Chondrocyte (in vitro differentiated cells): Measurements from ENCODE around the gene ERBB3. TPM values are rescaled to one million over a fixed set of nuclear protein-coding genes. Genes with fewer than 3 reads are reported as not detected.
A peak's percentile ranks its signal among the peaks of the same experiment; 100 is the strongest.

Experiments
- DNase-seq: peaks from one replicate; pipeline ENCODE4 v3.0.0; 2021; ENCODE audit warnings: mixed read lengths, low spot score
- H3K27ac Mint-ChIP-seq: one replicate; pipeline ENCODE4 v1.8.0; 2021; ENCODE audit warnings: mild to moderate bottlenecking, moderate library complexity, mixed read lengths; ENCODE audit not compliant: unreplicated experiment
- H3K27me3 Mint-ChIP-seq: 2 replicates; pipeline ENCODE4 v1.8.0; 2021; ENCODE audit warnings: low read depth, mixed read lengths
- H3K36me3 Mint-ChIP-seq: 2 replicates; pipeline ENCODE4 v1.8.0; 2021; ENCODE audit warnings: low read depth, mixed read lengths
- H3K4me1 Mint-ChIP-seq: 2 replicates; pipeline ENCODE4 v1.8.0; 2021; ENCODE audit warnings: low read depth, mild to moderate bottlenecking, mixed read lengths
- H3K4me3 Mint-ChIP-seq: one replicate; pipeline ENCODE4 v1.8.0; 2021; ENCODE audit warnings: mild to moderate bottlenecking, moderate library complexity, mixed read lengths; ENCODE audit not compliant: unreplicated experiment
- H3K9me3 Mint-ChIP-seq: 2 replicates; pipeline ENCODE4 v1.8.0; 2021; ENCODE audit warnings: low read depth, mixed read lengths
- CTCF ChIP-seq: fragments of 200-600 bp; sonication (generic); IDR thresholded peaks from 2 replicates; pipeline ENCODE4 v1.5.0; 2021; ENCODE audit warnings: antibody characterized with exemption, mild to moderate bottlenecking, moderate library complexity
- total RNA-seq: library from RNA; stranded (reverse); gene quantifications from 3 replicates; pipeline ENCODE4 v1.2.1, GENCODE V29; 2021

Gene ERBB3
- total RNA-seq, 1 donor from 2014 or later: 0.52 TPM

- no peak for TF ChIP-seq CTCF
- peaks cover 28% of the 10 kb centered on the region for H3K36me3 Mint-ChIP-seq
- no peaks in the 10 kb centered on the region for H3K27me3 Mint-ChIP-seq
- peak overlapping the region; percentile 2 for H3K27ac Mint-ChIP-seq
- H3K4me1 Mint-ChIP-seq: peaks cover 42% of the 10 kb centered on the region
- peak overlapping the region; percentile 99 for H3K4me3 Mint-ChIP-seq
- DNase-seq: no peak
- H3K9me3 Mint-ChIP-seq: no peaks in the 10 kb centered on the region
Measured at GRCh38 chr12:56129942-56130495, 50.1 kb downstream of the ERBB3 start.

- Mint-ChIP-seq H3K4me3 (no peak overlapping the region), H3K4me1 (peaks cover 42% of the 10 kb centered on the region), H3K9me3 (no peaks in the 10 kb centered on the region), H3K27me3 (no peaks in the 10 kb centered on the region), H3K27ac (no peak overlapping the region), H3K36me3 (peaks cover 29% of the 10 kb centered on the region)
- no peak for DNase-seq
- no peak for TF ChIP-seq CTCF
Measured at GRCh38 chr12:56130876-56131275, 50.9 kb downstream of the ERBB3 start.

GRCh38 chr12:56134897-56135296 is 54.9 kb downstream of the ERBB3 start:
- no peak for DNase-seq
- TF ChIP-seq CTCF: no peak
- H3K27me3 Mint-ChIP-seq: no peaks in the 10 kb centered on the region
- no peaks in the 10 kb centered on the region for H3K9me3 Mint-ChIP-seq
- H3K36me3 Mint-ChIP-seq: peaks cover 54% of the 10 kb centered on the region
- no peak overlapping the region for H3K4me3 Mint-ChIP-seq
- peaks cover 15% of the 10 kb centered on the region for H3K4me1 Mint-ChIP-seq
- no peak overlapping the region for H3K27ac Mint-ChIP-seq

GRCh38 chr12:56137853-56138571 is 58.0 kb downstream of the ERBB3 start:
- no peak for DNase-seq
- no peak overlapping the region for H3K4me3 Mint-ChIP-seq
- no peak for TF ChIP-seq CTCF
- H3K9me3 Mint-ChIP-seq: no peaks in the 10 kb centered on the region
- H3K27ac Mint-ChIP-seq: no peak overlapping the region
- no peaks in the 10 kb centered on the region for H3K4me1 Mint-ChIP-seq
- H3K36me3 Mint-ChIP-seq: peaks cover 57% of the 10 kb centered on the region
- no peaks in the 10 kb centered on the region for H3K27me3 Mint-ChIP-seq

GRCh38 chr12:56141946-56142784 is 62.2 kb downstream of the ERBB3 start:
- no peak overlapping the region for H3K4me3 Mint-ChIP-seq
- no peaks in the 10 kb centered on the region for H3K9me3 Mint-ChIP-seq
- peaks cover 50% of the 10 kb centered on the region for H3K36me3 Mint-ChIP-seq
- no peak overlapping the region for H3K27ac Mint-ChIP-seq
- DNase-seq: peak; percentile 52
- H3K4me1 Mint-ChIP-seq: peaks cover 11% of the 10 kb centered on the region
- no peak for TF ChIP-seq CTCF
- H3K27me3 Mint-ChIP-seq: no peaks in the 10 kb centered on the region
